ENCODE results near the gene DICER1. TPM values are rescaled to one million over a fixed set of nuclear protein-coding genes. Genes with fewer than 3 reads are reported as not detected.

DICER1 gene
- total and polyA plus RNA-seq, 3 donors from 2014 or later, result 31.7 to 111 (median 88.1) TPM

GRCh38 chr14:95057851-95058250, 99.5 kb downstream of the DICER1 start:
- Histone ChIP-seq H3K27ac (no peak overlapping the region), H3K4me3 (no peak overlapping the region), H3K36me3 (ENCODE audit: low read depth, missing control alignments) (no peaks in the 10 kb centered on the region), H3K4me1 (no peaks in the 10 kb centered on the region), H3K27me3 (no peaks in the 10 kb centered on the region), H3K9me3 (no peaks in the 10 kb centered on the region)
- intact Hi-C loops (cut with DNase I; ENCODE audit: low total_unique reads), result no loop called here
- DNase-seq, result no peak
- no peak for TF ChIP-seq CTCF (IDR thresholded peaks at IDR 0.05)
- TF ChIP-seq POLR2A (IDR thresholded peaks at IDR 0.05), result no peak
- 66% methylated on average over 7 to 8 of the region's 8 CpGs for WGBS, 2 donors

- no peaks in the 10 kb centered on the region for H3K4me1 ChIP-seq
- no peak overlapping the region for H3K27ac ChIP-seq
- DNase-seq, result no peak
- H3K9me3 ChIP-seq, result no peaks in the 10 kb centered on the region
- no peak overlapping the region for H3K4me3 ChIP-seq
- TF ChIP-seq POLR2A (IDR thresholded peaks at IDR 0.05) (no peak), CTCF (IDR thresholded peaks at IDR 0.05) (no peak)
- no peaks in the 10 kb centered on the region for H3K36me3 ChIP-seq (ENCODE audit: low read depth, missing control alignments)
- 76 to 82% methylated on average over 8 of the region's 8 CpGs for WGBS, 2 donors
- no peaks in the 10 kb centered on the region for H3K27me3 ChIP-seq
- intact Hi-C loops (cut with DNase I; ENCODE audit: low total_unique reads), result no loop called here
These were observed 100.2 kb downstream of the DICER1 start for GRCh38 chr14:95057147-95057546.

GRCh38 chr14:95056476-95056875, 100.9 kb downstream of the DICER1 start:
- H3K4me3 ChIP-seq, result no peak overlapping the region

GRCh38 chr14:95055318-95055717, 102.0 kb downstream of the DICER1 start:
- no peaks in the 10 kb centered on the region for H3K4me1 ChIP-seq
- no peak for DNase-seq
- 83 to 94% methylated on average over 6 to 7 of the region's 7 CpGs for WGBS, 2 donors
- H3K4me3 ChIP-seq, result no peak overlapping the region
- H3K9me3 ChIP-seq, result no peaks in the 10 kb centered on the region
- no peaks in the 10 kb centered on the region for H3K36me3 ChIP-seq (ENCODE audit: low read depth, missing control alignments)
- intact Hi-C loops (cut with DNase I; ENCODE audit: low total_unique reads), result no loop called here
- H3K27ac ChIP-seq, result no peak overlapping the region
- TF ChIP-seq CTCF (IDR thresholded peaks at IDR 0.05) (no peak), POLR2A (IDR thresholded peaks at IDR 0.05) (no peak)
- no peaks in the 10 kb centered on the region for H3K27me3 ChIP-seq

More at GRCh38 chr14:95056476-95056875, 100.9 kb downstream of the DICER1 start:
- no peak for DNase-seq
- TF ChIP-seq CTCF (IDR thresholded peaks at IDR 0.05), result no peak
- no peak for TF ChIP-seq POLR2A (IDR thresholded peaks at IDR 0.05)
- H3K27me3 ChIP-seq, result no peaks in the 10 kb centered on the region
- 47 to 82% methylated on average over 3 to 10 of the region's 10 CpGs for whole genome bisulfite sequencing, 2 donors
- no peak overlapping the region for H3K27ac ChIP-seq
- intact Hi-C loops (cut with DNase I; ENCODE audit: low total_unique reads), result no loop called here
- H3K4me1 ChIP-seq, result no peaks in the 10 kb centered on the region
- H3K36me3 ChIP-seq (ENCODE audit: low read depth, missing control alignments), result no peaks in the 10 kb centered on the region
- no peaks in the 10 kb centered on the region for H3K9me3 ChIP-seq
